NB4 (cell line): ENCODE data around the gene VPS37C.

Source experiments
- DNase-seq: peaks from one replicate; pipeline ENCODE4 v3.0.0; 2010; ENCODE audit warnings: low read depth
- H3K4me3 ChIP-seq: one replicate; pipeline ENCODE4 v1.5.1; 2011; ENCODE audit warnings: mild to moderate bottlenecking, low read depth, low read length, moderate library complexity
- CTCF ChIP-seq: IDR thresholded peaks from one replicate; pipeline ENCODE4 v1.5.1; 2012; ENCODE audit warnings: low read depth, low read length
- MAX ChIP-seq: IDR thresholded peaks from 2 replicates; pipeline ENCODE4 v1.6.1; 2011; ENCODE audit warnings: low read depth, low read length
- MYC ChIP-seq: IDR thresholded peaks from 2 replicates; pipeline ENCODE4 v1.6.1; 2011; ENCODE audit warnings: low read depth, low read length
- POLR2A ChIP-seq: IDR thresholded peaks from 2 replicates; pipeline ENCODE4 v1.6.1; 2011; ENCODE audit warnings: mild to moderate bottlenecking; ENCODE audit not compliant: insufficient read length; ENCODE audit errors: extremely low read depth

The VPS37C gene

GRCh38 chr11:61198361-61198760, 37.1 kb upstream of the VPS37C start:
- H3K4me3 ChIP-seq = no peak overlapping the region
- DNase-seq = no peak
- TF ChIP-seq MYC (no peak), POLR2A (no peak), MAX (no peak), CTCF (no peak)

GRCh38 chr11:61195719-61196118, 34.5 kb upstream of the VPS37C start:
- no peak overlapping the region for H3K4me3 ChIP-seq
- no peak for TF ChIP-seq MAX
- no peak for TF ChIP-seq CTCF
- DNase-seq = no peak

GRCh38 chr11:61194981-61195695, 33.9 kb upstream of the VPS37C start:
- DNase-seq = no peak
- TF ChIP-seq POLR2A (no peak), CTCF (no peak), MYC (no peak), MAX (no peak)
- no peak overlapping the region for H3K4me3 ChIP-seq

DNA sequence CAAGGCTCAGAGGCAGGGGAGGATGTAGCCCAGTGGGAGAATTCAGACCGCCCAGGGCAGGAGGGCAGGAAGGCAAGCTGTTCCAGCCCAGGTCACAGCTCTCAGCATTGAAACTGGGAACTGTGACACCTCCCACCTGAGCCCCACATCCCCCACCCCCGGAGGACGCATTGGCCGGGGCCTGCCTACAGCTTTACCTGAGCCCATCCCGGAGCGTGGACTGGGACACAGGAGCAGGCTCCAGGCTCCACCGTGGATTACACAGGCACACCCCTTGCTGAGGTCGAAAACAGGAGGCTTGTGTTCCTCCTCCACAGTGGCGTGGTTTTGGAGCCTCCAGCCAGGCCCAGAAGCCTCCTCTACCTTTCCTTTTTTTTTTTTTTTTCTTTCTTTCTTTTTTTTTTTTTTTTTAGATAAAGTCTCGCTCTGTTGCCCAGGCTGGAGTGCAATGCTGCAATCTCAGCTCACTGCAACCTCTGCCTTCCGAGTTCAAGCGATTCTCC, 33.0 kb upstream of the VPS37C start:
- H3K4me3 ChIP-seq = no peak overlapping the region
- DNase-seq = no peak
- TF ChIP-seq MYC (no peak), POLR2A (no peak), CTCF (no peak), MAX (no peak)

GRCh38 chr11:61193596-61193995, 32.4 kb upstream of the VPS37C start:
- no peak overlapping the region for H3K4me3 ChIP-seq
- DNase-seq = no peak

More at GRCh38 chr11:61193596-61193995, 32.4 kb upstream of the VPS37C start:
- no peak for TF ChIP-seq POLR2A
- no peak for TF ChIP-seq CTCF
- TF ChIP-seq MAX = no peak
- no peak for TF ChIP-seq MYC
